OCI-LY1 (cell line): ENCODE results near the gene BTG4.

Experiments used
- H2AFZ ChIP-seq: fragments of 200-600 bp; sonication (generic), shearing (Covaris generic); 2 replicates; pipeline ENCODE4 v1.6.0; 2014; ENCODE audit warnings: antibody characterized with exemption, mild to moderate bottlenecking, low read length
- H3F3A ChIP-seq: fragments of 200-600 bp; sonication (generic), shearing (Covaris generic); 2 replicates; pipeline ENCODE4 v1.6.0; 2014; ENCODE audit warnings: mild to moderate bottlenecking, antibody characterized with exemption, low read length, moderate library complexity; ENCODE audit not compliant: insufficient read depth
- H3K27ac ChIP-seq: fragments of 200-600 bp; sonication (generic); 2 replicates; pipeline ENCODE4 v1.5.1; 2014; ENCODE audit warnings: low read length, mixed run types, mild to moderate bottlenecking, low read depth; ENCODE audit not compliant: poor library complexity, severe bottlenecking
- H3K27me3 ChIP-seq: fragments of 200-600 bp; sonication (generic); 2 replicates; pipeline ENCODE4 v1.6.0; 2014; ENCODE audit warnings: antibody characterized with exemption, mild to moderate bottlenecking, low read length, moderate library complexity; ENCODE audit not compliant: insufficient read depth
- H3K36me3 ChIP-seq: fragments of 200-600 bp; sonication (generic); 2 replicates; pipeline ENCODE4 v1.6.1; 2014; ENCODE audit warnings: mild to moderate bottlenecking, antibody characterized with exemption, low read length, moderate library complexity, mixed read lengths; ENCODE audit not compliant: insufficient read depth
- H3K4me1 ChIP-seq: fragments of 200-600 bp; sonication (generic); 2 replicates; pipeline ENCODE4 v1.5.1; 2014; ENCODE audit warnings: mild to moderate bottlenecking, low read length, moderate library complexity; ENCODE audit not compliant: insufficient read depth, severe bottlenecking
- H3K4me2 ChIP-seq: fragments of 200-600 bp; sonication (generic), shearing (Covaris generic); 2 replicates; pipeline ENCODE4 v1.6.1; 2014; ENCODE audit warnings: low read length
- H3K4me3 ChIP-seq: fragments of 200-600 bp; sonication (generic); 2 replicates; pipeline ENCODE4 v1.5.1; 2014; ENCODE audit warnings: low read length, low read depth, mild to moderate bottlenecking, mixed read lengths; ENCODE audit not compliant: poor library complexity, severe bottlenecking
- H3K79me2 ChIP-seq: fragments of 200-600 bp; shearing (Covaris generic); 2 replicates; pipeline ENCODE4 v1.6.1; 2016; ENCODE audit warnings: mixed run types, low read length, mixed read lengths; ENCODE audit not compliant: insufficient read depth
- H3K9ac ChIP-seq: fragments of 200-600 bp; sonication (generic), shearing (Covaris generic); 2 replicates; pipeline ENCODE4 v1.6.1; 2014; ENCODE audit warnings: mild to moderate bottlenecking, low read length, mixed read lengths
- H3K9me2 ChIP-seq: fragments of 200-600 bp; sonication (generic), shearing (Covaris generic); 2 replicates; pipeline ENCODE4 v1.6.1; 2014; ENCODE audit warnings: low read depth, mild to moderate bottlenecking, low read length, mixed read lengths
- H3K9me3 ChIP-seq: fragments of 200-600 bp; shearing (Covaris generic); 2 replicates; pipeline ENCODE4 v1.6.1; 2014; ENCODE audit warnings: low read length, mixed read lengths
- H4K20me1 ChIP-seq: fragments of 200-600 bp; sonication (generic), shearing (Covaris generic); 2 replicates; pipeline ENCODE4 v1.6.0; 2016; ENCODE audit warnings: mild to moderate bottlenecking, low read length; ENCODE audit not compliant: insufficient read depth
- CTCF ChIP-seq: fragments of 200-600 bp; sonication (generic), shearing (Covaris generic); IDR thresholded peaks from 2 replicates; pipeline ENCODE4 v1.5.1; 2017; ENCODE audit warnings: mild to moderate bottlenecking, antibody characterized with exemption, low read length, moderate library complexity, mixed read lengths
- EZH2 ChIP-seq: fragments of 200-600 bp; sonication (generic), shearing (Covaris generic); IDR thresholded peaks from 2 replicates; pipeline ENCODE4 v1.8.0; 2017; ENCODE audit warnings: borderline replicate concordance, mixed run types, mild to moderate bottlenecking, antibody characterized with exemption, low read length, moderate library complexity, mixed read lengths

BTG4 gene

GRCh38 chr11:111542606-111543275, 30.6 kb upstream of the BTG4 start:
- Histone ChIP-seq H3K79me2 (no peaks in the 10 kb centered on the region), H3F3A (no peaks in the 10 kb centered on the region), H3K9me2 (no peaks in the 10 kb centered on the region), H4K20me1 (no peaks in the 10 kb centered on the region), H3K4me3 (no peak overlapping the region), H3K9ac (no peak overlapping the region), H3K27me3 (peaks cover 17% of the 10 kb centered on the region), H3K9me3 (0 out of 2 replicates have a peak, but pooled peaks cover 3% of the 10 kb centered on the region), H3K27ac (no peak overlapping the region), H3K4me2 (no peak overlapping the region), H2AFZ (no peak overlapping the region), H3K4me1 (no peaks in the 10 kb centered on the region), H3K36me3 (no peaks in the 10 kb centered on the region)
- TF ChIP-seq EZH2 = no peak
- no peak for TF ChIP-seq CTCF

- Histone ChIP-seq H3K27ac (no peak overlapping the region), H3K27me3 (peaks cover 24% of the 10 kb centered on the region), H3K9me3 (0 out of 2 replicates have a peak, but pooled peaks cover 3% of the 10 kb centered on the region), H3K9me2 (no peaks in the 10 kb centered on the region), H3F3A (no peaks in the 10 kb centered on the region), H4K20me1 (no peaks in the 10 kb centered on the region), H3K9ac (no peak overlapping the region), H3K4me2 (no peak overlapping the region), H3K4me1 (no peaks in the 10 kb centered on the region), H3K4me3 (no peak overlapping the region), H2AFZ (no peak overlapping the region), H3K36me3 (no peaks in the 10 kb centered on the region), H3K79me2 (no peaks in the 10 kb centered on the region)
- TF ChIP-seq CTCF = no peak
- TF ChIP-seq EZH2 = no peak
These were observed 29.3 kb upstream of the BTG4 start for GRCh38 chr11:111541254-111542061.

GRCh38 chr11:111540937-111541253, 28.7 kb upstream of the BTG4 start:
- Histone ChIP-seq H3K4me2 (peak overlapping the region; percentile 7; the same call in 1 of the 2 replicates), H2AFZ (no peak overlapping the region), H3K36me3 (no peaks in the 10 kb centered on the region), H3K9me3 (0 out of 2 replicates have a peak, but pooled peaks cover 3% of the 10 kb centered on the region), H3K27ac (no peak overlapping the region), H3F3A (no peaks in the 10 kb centered on the region), H3K4me3 (peak overlapping the region; percentile 13), H3K9ac (no peak overlapping the region), H3K9me2 (no peaks in the 10 kb centered on the region), H3K4me1 (no peaks in the 10 kb centered on the region), H3K27me3 (peaks cover 24% of the 10 kb centered on the region), H3K79me2 (no peaks in the 10 kb centered on the region), H4K20me1 (no peaks in the 10 kb centered on the region)
- TF ChIP-seq EZH2 (no peak), CTCF (no peak)
